ENCODE results near the gene RNF5. TPM values are rescaled to one million over a fixed set of nuclear protein-coding genes. Genes with fewer than 3 reads are reported as not detected.
"Not testable (repeated sequence)": the region's sequence is repeated elsewhere in the genome, so short reads cannot be mapped to it uniquely, and the experiment has no call there.

RNF5 gene
- 63.6 and 67.6 TPM in 2 replicates for total RNA-seq (2014; rRNA removed; shearing (Covaris generic))

- peak; percentile 99 for DNase-seq (ENCODE audit: low read depth in 1 of 2, low spot score in 2 of 2)
- Histone ChIP-seq H3K9me3 (replicated peaks) (no peaks in the 10 kb centered on the region), H3K27me3 (replicated peaks) (no peaks in the 10 kb centered on the region), H3K27ac (peak within 1 kb of the TSS; percentile 84), H3K36me3 (peaks cover 21% of the 10 kb centered on the region), H3K4me1 (replicated peaks) (peaks cover 26% of the 10 kb centered on the region), H3K4me3 (peak within 1 kb of the TSS; percentile 48)
Observed at GRCh38 chr6:32177788-32178546, at the start of gene RNF5. Gene RNF5 (plus strand): TSS chr6:32178405. CDS start chr6:32178512, 107 bp downstream.

- no peak for DNase-seq (ENCODE audit: low read depth in 1 of 2, low spot score in 2 of 2)
- Histone ChIP-seq H3K4me1 (replicated peaks) (peaks cover 33% of the 10 kb centered on the region), H3K9me3 (replicated peaks) (no peaks in the 10 kb centered on the region), H3K27me3 (replicated peaks) (no peaks in the 10 kb centered on the region), H3K27ac (no peak overlapping the region), H3K36me3 (peaks cover 35% of the 10 kb centered on the region), H3K4me3 (peak overlapping the region; percentile 47; the same call in 1 of the 2 replicates)
Observed at GRCh38 chr6:32128751-32129296, 49.4 kb upstream of the RNF5 start.

GRCh38 chr6:32129297-32130088 is 48.7 kb upstream of the RNF5 start:
- peak overlapping the region; percentile 47 for H3K4me3 ChIP-seq
- peaks cover 39% of the 10 kb centered on the region for H3K4me1 ChIP-seq (replicated peaks)
- H3K27ac ChIP-seq: peak overlapping the region; percentile 25
- no peaks in the 10 kb centered on the region for H3K27me3 ChIP-seq (replicated peaks)
- no peaks in the 10 kb centered on the region for H3K9me3 ChIP-seq (replicated peaks)
- DNase-seq (ENCODE audit: low read depth in 1 of 2, low spot score in 2 of 2): no peak
- H3K36me3 ChIP-seq: peaks cover 28% of the 10 kb centered on the region

- Histone ChIP-seq H3K27ac (no peak overlapping the region), H3K4me3 (no peak overlapping the region), H3K36me3 (peaks cover 8% of the 10 kb centered on the region), H3K9me3 (replicated peaks) (no peaks in the 10 kb centered on the region), H3K4me1 (replicated peaks) (peaks cover 52% of the 10 kb centered on the region), H3K27me3 (replicated peaks) (no peaks in the 10 kb centered on the region)
- DNase-seq (ENCODE audit: low read depth in 1 of 2, low spot score in 2 of 2): no peak
Observed at GRCh38 chr6:32131439-32131948, 46.7 kb upstream of the RNF5 start.

GRCh38 chr6:32132110-32132509 is 46.1 kb upstream of the RNF5 start:
- no peak overlapping the region for H3K4me3 ChIP-seq
- peaks cover 3% of the 10 kb centered on the region for H3K36me3 ChIP-seq
- no peaks in the 10 kb centered on the region for H3K9me3 ChIP-seq (replicated peaks)
- no peaks in the 10 kb centered on the region for H3K27me3 ChIP-seq (replicated peaks)
- peaks cover 52% of the 10 kb centered on the region for H3K4me1 ChIP-seq (replicated peaks)
- no peak overlapping the region for H3K27ac ChIP-seq
- DNase-seq (ENCODE audit: low read depth in 1 of 2, low spot score in 2 of 2): no peak

GRCh38 chr6:32133786-32134185 is 44.4 kb upstream of the RNF5 start:
- no peaks in the 10 kb centered on the region; the same call in 1 of the 2 replicates for H3K36me3 ChIP-seq
- peaks cover 42% of the 10 kb centered on the region for H3K4me1 ChIP-seq (replicated peaks)
- H3K9me3 ChIP-seq (replicated peaks): no peaks in the 10 kb centered on the region
- DNase-seq (ENCODE audit: low read depth in 1 of 2, low spot score in 2 of 2): peak in 1 of 2 experiments; percentile 74
- H3K27ac ChIP-seq: peak overlapping the region; percentile 42
- H3K4me3 ChIP-seq: no peak overlapping the region
- H3K27me3 ChIP-seq (replicated peaks): no peaks in the 10 kb centered on the region

GRCh38 chr6:32137454-32137853 is 40.8 kb upstream of the RNF5 start:
- H3K9me3 ChIP-seq (replicated peaks): no peaks in the 10 kb centered on the region
- H3K4me1 ChIP-seq (replicated peaks): peaks cover 31% of the 10 kb centered on the region
- no peaks in the 10 kb centered on the region for H3K27me3 ChIP-seq (replicated peaks)
- H3K36me3 ChIP-seq: no peaks in the 10 kb centered on the region
- no peak overlapping the region for H3K27ac ChIP-seq
- DNase-seq (ENCODE audit: low read depth in 1 of 2, low spot score in 2 of 2): no peak
- no peak overlapping the region for H3K4me3 ChIP-seq

- DNase-seq (ENCODE audit: low read depth in 1 of 2, low spot score in 2 of 2): no peak
- H3K27ac ChIP-seq: no peak overlapping the region
Observed at GRCh38 chr6:32139590-32139989, 38.6 kb upstream of the RNF5 start.

GRCh38 chr6:32140420-32141046 is 37.7 kb upstream of the RNF5 start:
- H3K27ac ChIP-seq: no peak overlapping the region
- no peak for DNase-seq (ENCODE audit: low read depth in 1 of 2, low spot score in 2 of 2)
- H3K4me1 ChIP-seq (replicated peaks): peaks cover 14% of the 10 kb centered on the region
- no peaks in the 10 kb centered on the region for H3K9me3 ChIP-seq (replicated peaks)
- no peaks in the 10 kb centered on the region for H3K36me3 ChIP-seq
- no peaks in the 10 kb centered on the region for H3K27me3 ChIP-seq (replicated peaks)
- no peak overlapping the region for H3K4me3 ChIP-seq

More at GRCh38 chr6:32139590-32139989, 38.6 kb upstream of the RNF5 start:
- H3K36me3 ChIP-seq: no peaks in the 10 kb centered on the region
- H3K27me3 ChIP-seq (replicated peaks): no peaks in the 10 kb centered on the region
- no peaks in the 10 kb centered on the region for H3K9me3 ChIP-seq (replicated peaks)
- H3K4me1 ChIP-seq (replicated peaks): peaks cover 18% of the 10 kb centered on the region
- H3K4me3 ChIP-seq: no peak overlapping the region

GRCh38 chr6:32144238-32144637 is 34.0 kb upstream of the RNF5 start:
- not testable (repeated sequence) for DNase-seq (ENCODE audit: low read depth in 1 of 2, low spot score in 2 of 2); H3K9me3 ChIP-seq (replicated peaks); H3K27me3 ChIP-seq (replicated peaks); H3K4me3 ChIP-seq; H3K4me1 ChIP-seq (replicated peaks); H3K36me3 ChIP-seq; H3K27ac ChIP-seq

- Histone ChIP-seq H3K9me3 (replicated peaks) (no peaks in the 10 kb centered on the region), H3K4me1 (replicated peaks) (no peaks in the 10 kb centered on the region; the same call in 1 of the 2 replicates), H3K36me3 (no peaks in the 10 kb centered on the region), H3K4me3 (no peak overlapping the region), H3K27ac (no peak overlapping the region), H3K27me3 (replicated peaks) (peaks cover 6% of the 10 kb centered on the region; the same call in 1 of the 2 replicates)
- no peak for DNase-seq (ENCODE audit: low read depth in 1 of 2, low spot score in 2 of 2)
Observed at GRCh38 chr6:32146287-32146686, 31.9 kb upstream of the RNF5 start.

- DNase-seq (ENCODE audit: low read depth in 1 of 2, low spot score in 2 of 2): no peak
- H3K27ac ChIP-seq: no peak overlapping the region
- H3K4me1 ChIP-seq (replicated peaks): no peaks in the 10 kb centered on the region; the same call in 1 of the 2 replicates
- H3K9me3 ChIP-seq (replicated peaks): no peaks in the 10 kb centered on the region
- H3K36me3 ChIP-seq: no peaks in the 10 kb centered on the region
- H3K4me3 ChIP-seq: no peak overlapping the region
- peaks cover 6% of the 10 kb centered on the region; the same call in 1 of the 2 replicates for H3K27me3 ChIP-seq (replicated peaks)
Observed at GRCh38 chr6:32146687-32147086, 31.5 kb upstream of the RNF5 start.

- Histone ChIP-seq H3K27me3 (replicated peaks) (peaks cover 6% of the 10 kb centered on the region; the same call in 1 of the 2 replicates), H3K4me3 (no peak overlapping the region), H3K9me3 (replicated peaks) (no peaks in the 10 kb centered on the region), H3K4me1 (replicated peaks) (no peaks in the 10 kb centered on the region; the same call in 1 of the 2 replicates), H3K27ac (no peak overlapping the region), H3K36me3 (no peaks in the 10 kb centered on the region)
- no peak for DNase-seq (ENCODE audit: low read depth in 1 of 2, low spot score in 2 of 2)
Observed at GRCh38 chr6:32147401-32148132, 30.6 kb upstream of the RNF5 start.

Measured in SJSA1 (cell line).